ENCODE data around the gene ZNF93. TPM values are rescaled to one million over a fixed set of nuclear protein-coding genes. Genes with fewer than 3 reads are reported as not detected.

ZNF93 gene
- total and polyA plus RNA-seq, 2 of the 4 experiments (the other 2 are of a cell fraction) = 3.7 to 10.6 TPM

- Histone ChIP-seq H4K5ac (ENCODE audit: low read depth, low read length) (no peak overlapping the region), H2AK5ac (ENCODE audit: low read depth, low read length) (no peak overlapping the region), H2BK120ac (ENCODE audit: low read depth, low read length) (no peak overlapping the region), H3K4ac (ENCODE audit: low read depth, low read length) (no peak overlapping the region), H3K9me3 (ENCODE audit: control insufficient read depth, insufficient read depth, low read length) (peaks cover 30% of the 10 kb centered on the region), H3K9ac (ENCODE audit: low read depth, low read length) (no peak overlapping the region), H3K4me3 (ENCODE audit: insufficient read depth, low read depth, low read length) (no peak overlapping the region), H2BK5ac (ENCODE audit: low read depth, low read length, poor library complexity, severe bottlenecking) (no peak overlapping the region), H2BK20ac (ENCODE audit: low read depth, low read length) (no peak overlapping the region), H3K4me1 (ENCODE audit: control insufficient read depth, insufficient read depth, low read length) (no peaks in the 10 kb centered on the region), H3K79me1 (ENCODE audit: low read depth in 1 of 2, low read length in 2 of 2) (peaks cover 0 to 2% of the 10 kb centered on the region in 2 experiments; a peak in 3 of 4 replicates), H4K20me1 (ENCODE audit: insufficient read depth, low read length) (no peaks in the 10 kb centered on the region), H2BK15ac (ENCODE audit: low read depth, low read length) (no peak overlapping the region), H3K14ac (replicated peaks; ENCODE audit: low read depth, low read length) (no peak overlapping the region), H3K27me3 (ENCODE audit: control insufficient read depth, insufficient read depth, low read length) (no peaks in the 10 kb centered on the region), H2AFZ (replicated peaks; ENCODE audit: low read length, poor library complexity) (no peak overlapping the region), H4K91ac (ENCODE audit: insufficient read depth, low read depth, low read length) (no peak overlapping the region), H2AK9ac (replicated peaks; ENCODE audit: low read depth, low read length, poor library complexity) (no peak overlapping the region), H4K8ac (ENCODE audit: low read depth in 2 of 2, low read length in 2 of 2) (no peak overlapping the region), H3K9me1 (ENCODE audit: insufficient read depth, low read length) (no peaks in the 10 kb centered on the region), H3K4me2 (ENCODE audit: low read depth, low read length) (no peak overlapping the region), H3K27ac (ENCODE audit: insufficient read depth, low read length) (no peak overlapping the region), H3K23ac (ENCODE audit: low read depth, low read length) (no peak overlapping the region), H3K36me3 (ENCODE audit: control insufficient read depth, insufficient read depth, low read length) (peaks cover 19% of the 10 kb centered on the region), H3K18ac (ENCODE audit: low read depth, low read length) (no peak overlapping the region), H3K56ac (ENCODE audit: extremely low read depth, insufficient read depth, low read length) (no peak overlapping the region)
- no CpG with 5 or more reads among the region's 4 CpGs for WGBS, 2 experiments (ENCODE audit: extremely low coverage in 2 of 2, insufficient read length in 1 of 2)
- ATAC-seq (ENCODE audit: low read depth) (no peak), DNase-seq (no peak)
- in situ Hi-C loops (cut with MboI; ENCODE audit: low sequenced_read_pairs) (no loop called here), dilution Hi-C loops (cut with HindIII; ENCODE audit: low sequenced_read_pairs, unreplicated experiment) (no loop called here), intact Hi-C loops (cut with micrococcal nuclease) (no loop called here)
- ChIA-PET CTCF (no interaction called here), POLR2A (ENCODE audit: unreplicated experiment) (no interaction called here)
- TF ChIP-seq ELK1 (IDR thresholded peaks at IDR 0.05; ENCODE audit: borderline replicate concordance, low read depth, low read length) = no peak
- TF ChIP-seq RFX5 (IDR thresholded peaks at IDR 0.05; ENCODE audit: low read depth, low read length) = no peak
- no peak for TF ChIP-seq BHLHE40 (IDR thresholded peaks at IDR 0.05; ENCODE audit: low read depth, low read length)
- TF ChIP-seq POLR2A (IDR thresholded peaks at IDR 0.05; ENCODE audit: low read depth, low read length) = no peak
- TF ChIP-seq USF2 (IDR thresholded peaks at IDR 0.05; ENCODE audit: low read depth, low read length) = no peak
- no peak for TF ChIP-seq MAZ (IDR thresholded peaks at IDR 0.05; ENCODE audit: borderline replicate concordance, low read depth, low read length)
- TF ChIP-seq NFE2L2 (IDR thresholded peaks at IDR 0.05; ENCODE audit: low read depth, low read length) = no peak
- TF ChIP-seq FOS (IDR thresholded peaks at IDR 0.05; ENCODE audit: low read depth, low read length) = no peak
- no peak for TF ChIP-seq CEBPB (IDR thresholded peaks at IDR 0.05; ENCODE audit: low read depth, low read length)
- no peak for TF ChIP-seq RCOR1 (IDR thresholded peaks at IDR 0.05; ENCODE audit: insufficient replicate concordance, low read length)
- TF ChIP-seq CTCF (conservative IDR thresholded peaks at IDR 0.05; ENCODE audit: low read depth, low read length) = no peak
- TF ChIP-seq MAFK (IDR thresholded peaks at IDR 0.05; ENCODE audit: low read depth, low read length) = no peak
- TF ChIP-seq CHD1 (IDR thresholded peaks at IDR 0.05; ENCODE audit: low read depth, low read length) = no peak
- TF ChIP-seq RAD21 (IDR thresholded peaks at IDR 0.05; ENCODE audit: low read length) = no peak
- no peak for TF ChIP-seq SMC3 (IDR thresholded peaks at IDR 0.05; ENCODE audit: low read depth, low read length)
- BruUV-seq (replicated peaks) = no TSS peak
Measured at GRCh38 chr19:19877724-19878123, 23.0 kb upstream of the ZNF93 start.
